GM12801 (cell line): ENCODE data around the gene DOCK1.

ENCODE experiments used
- TF ChIP-seq, protein P1 (sequence below): IDR thresholded peaks from one replicate; pipeline ENCODE4 v1.5.1; 2011; ENCODE audit warnings: control low read depth; ENCODE audit not compliant: insufficient read length; ENCODE audit errors: extremely low read depth

DOCK1 gene

DNA sequence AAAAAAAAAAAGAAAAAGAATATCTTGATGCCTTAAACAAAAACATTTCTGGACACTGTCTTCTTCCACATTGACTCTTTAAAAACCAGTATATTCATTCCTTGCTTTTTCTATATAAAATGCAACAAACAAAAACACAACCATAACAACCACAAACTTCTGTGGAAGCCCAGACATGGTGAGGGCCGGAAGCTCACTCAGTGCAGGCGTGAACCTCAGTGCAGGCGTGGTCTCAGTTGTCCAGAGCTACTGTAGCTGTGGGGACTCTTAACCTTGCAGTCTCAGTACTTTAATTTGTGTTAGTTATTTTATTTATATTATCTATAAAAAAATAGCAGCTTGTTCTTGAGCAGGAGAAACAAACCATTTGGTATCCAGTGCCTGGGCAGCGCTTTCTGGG, 131.8 kb downstream of the DOCK1 start:
- TF ChIP-seq, protein P1, sequence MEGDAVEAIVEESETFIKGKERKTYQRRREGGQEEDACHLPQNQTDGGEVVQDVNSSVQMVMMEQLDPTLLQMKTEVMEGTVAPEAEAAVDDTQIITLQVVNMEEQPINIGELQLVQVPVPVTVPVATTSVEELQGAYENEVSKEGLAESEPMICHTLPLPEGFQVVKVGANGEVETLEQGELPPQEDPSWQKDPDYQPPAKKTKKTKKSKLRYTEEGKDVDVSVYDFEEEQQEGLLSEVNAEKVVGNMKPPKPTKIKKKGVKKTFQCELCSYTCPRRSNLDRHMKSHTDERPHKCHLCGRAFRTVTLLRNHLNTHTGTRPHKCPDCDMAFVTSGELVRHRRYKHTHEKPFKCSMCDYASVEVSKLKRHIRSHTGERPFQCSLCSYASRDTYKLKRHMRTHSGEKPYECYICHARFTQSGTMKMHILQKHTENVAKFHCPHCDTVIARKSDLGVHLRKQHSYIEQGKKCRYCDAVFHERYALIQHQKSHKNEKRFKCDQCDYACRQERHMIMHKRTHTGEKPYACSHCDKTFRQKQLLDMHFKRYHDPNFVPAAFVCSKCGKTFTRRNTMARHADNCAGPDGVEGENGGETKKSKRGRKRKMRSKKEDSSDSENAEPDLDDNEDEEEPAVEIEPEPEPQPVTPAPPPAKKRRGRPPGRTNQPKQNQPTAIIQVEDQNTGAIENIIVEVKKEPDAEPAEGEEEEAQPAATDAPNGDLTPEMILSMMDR: no peak

GRCh38 chr10:127039435-127039834, 134.2 kb downstream of the DOCK1 start:
- TF ChIP-seq, protein P1: no peak

DNA sequence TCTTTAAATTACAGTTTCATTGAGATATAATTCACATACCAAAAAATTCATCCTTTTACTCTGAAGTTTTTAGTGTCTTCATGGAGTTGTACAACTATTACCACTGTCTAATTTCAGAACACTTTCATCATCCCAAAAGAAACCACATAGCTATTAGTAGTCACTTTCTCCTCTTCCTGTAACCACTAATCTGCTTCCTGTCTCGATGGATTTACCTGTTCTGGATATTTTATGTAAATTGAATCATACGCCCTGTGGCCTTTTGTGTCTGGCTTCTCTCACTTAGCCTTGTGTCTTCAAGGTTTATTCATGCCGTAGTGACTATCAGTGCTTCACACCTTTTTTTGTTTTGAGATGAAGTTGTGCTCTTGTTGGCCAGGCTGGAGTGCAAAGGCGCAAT, 135.5 kb downstream of the DOCK1 start:
- TF ChIP-seq, protein P1: no peak

- TF ChIP-seq, protein P1: no peak
These were observed 136.3 kb downstream of the DOCK1 start for GRCh38 chr10:127041552-127041951.

DNA sequence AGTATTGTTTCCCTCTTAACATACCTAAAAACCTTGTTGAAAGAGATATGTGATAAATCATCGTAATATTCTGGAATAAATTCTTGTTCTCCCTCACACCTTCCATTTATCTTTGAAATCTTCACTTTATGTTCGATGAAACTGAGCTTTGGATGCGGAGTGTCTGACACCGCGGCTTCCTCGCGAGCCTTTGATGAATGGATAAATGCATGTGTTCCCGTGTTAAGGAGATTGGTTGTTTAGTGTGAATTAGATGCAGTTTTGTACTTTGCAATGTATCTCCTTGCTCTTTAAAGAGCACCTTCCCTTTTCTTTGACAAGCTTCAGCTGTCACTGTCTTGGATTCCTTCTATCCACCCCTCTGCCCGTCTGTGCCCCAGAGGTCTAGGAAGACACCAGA, 138.1 kb downstream of the DOCK1 start:
- TF ChIP-seq, protein P1: no peak

DNA sequence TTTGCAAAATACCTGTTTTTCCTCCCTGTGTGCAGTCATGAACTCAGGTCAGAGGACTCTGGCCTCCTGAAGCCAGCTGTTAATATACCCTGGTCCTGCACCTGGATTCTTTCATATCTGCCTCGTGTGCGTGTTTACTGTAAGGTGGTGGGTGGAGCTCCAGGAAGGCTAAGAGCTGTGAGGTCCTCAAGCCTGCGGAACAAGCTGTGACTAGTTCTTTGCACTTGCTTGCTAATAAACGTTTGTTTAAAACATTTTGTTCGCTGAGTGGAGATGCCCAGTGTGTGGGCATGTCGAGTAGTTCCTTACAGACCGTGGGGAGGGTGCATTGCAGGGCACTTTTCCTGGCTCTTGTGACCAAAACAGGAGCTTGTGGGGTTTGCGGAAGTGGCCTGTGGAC, 139.0 kb downstream of the DOCK1 start:
- TF ChIP-seq, protein P1: no peak

DNA sequence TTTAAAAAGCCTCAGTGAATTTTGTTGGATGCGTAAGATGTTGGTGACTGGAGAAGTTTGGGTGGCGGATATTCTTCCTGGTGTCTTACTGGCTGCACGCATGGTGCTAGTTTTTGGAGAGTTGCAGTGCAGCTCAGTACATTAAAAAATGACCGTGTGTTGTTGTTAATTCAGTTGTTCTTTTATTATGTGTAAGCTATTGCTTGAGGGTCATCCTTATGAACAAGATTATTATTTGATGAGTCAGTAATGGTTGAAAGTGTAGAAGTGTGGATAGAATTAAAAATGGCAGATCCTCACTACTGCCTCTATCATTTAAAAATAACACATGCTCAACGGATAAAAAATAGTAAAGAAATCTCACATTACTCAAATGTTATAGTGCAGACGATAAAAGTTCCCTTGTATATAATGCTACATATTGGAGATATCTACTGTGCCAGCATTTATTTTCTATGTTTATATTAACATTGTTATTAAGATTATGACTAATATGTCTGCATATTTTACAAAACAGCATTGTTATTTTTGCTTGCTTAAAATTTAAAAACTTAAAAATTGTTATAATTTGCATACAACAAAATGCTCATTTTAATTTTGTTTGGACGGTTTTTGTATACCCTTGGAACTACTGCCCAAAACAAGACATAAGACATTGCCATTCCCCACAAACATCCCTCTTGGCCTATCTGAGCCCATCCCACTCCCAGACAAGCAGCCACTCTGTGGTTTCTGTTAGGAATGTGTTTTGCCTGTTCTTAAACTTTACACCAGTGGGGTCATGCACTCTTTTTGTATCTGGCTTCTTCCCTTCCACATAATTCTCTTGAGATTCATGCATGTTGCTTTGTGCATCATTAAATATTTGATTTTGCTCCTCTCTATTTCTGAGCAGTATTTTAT, 142.0 kb downstream of the DOCK1 start:
- TF ChIP-seq, protein P1: no peak
